ENCODE data around the gene EHHADH. TPM values are rescaled to one million over a fixed set of nuclear protein-coding genes. Genes with fewer than 3 reads are reported as not detected.

EHHADH gene
- polyA plus RNA-seq, 2 of the 4 experiments (the other 2 are of a cell fraction), result 5.4 to 7.7 TPM

DNA sequence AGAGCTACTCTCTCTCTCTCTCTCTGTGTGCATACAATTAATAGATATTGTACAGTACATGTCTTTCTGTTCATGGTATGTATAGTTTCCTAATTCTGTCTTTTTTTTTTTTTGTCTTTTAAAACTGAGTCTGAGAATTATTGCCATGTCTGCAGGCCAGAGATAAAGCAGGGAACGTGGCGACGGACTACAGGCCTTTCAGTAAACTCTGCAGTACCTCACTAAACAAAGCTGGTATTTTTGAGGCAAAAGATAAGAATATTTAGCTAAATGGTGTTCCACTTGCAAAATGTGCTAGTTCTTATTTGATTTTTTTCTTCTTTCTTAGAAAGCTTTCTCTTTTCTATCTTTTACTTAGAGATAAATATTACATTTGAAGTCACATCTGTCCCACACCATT, 44.0 kb upstream of the EHHADH start:
- FAIRE-seq (no peak), DNase-seq (ENCODE audit: low read depth in 1 of 2, low spot score in 1 of 2) (no peak), ATAC-seq (no peak)
- Histone ChIP-seq H3K9me3 (no peaks in the 10 kb centered on the region), H3K27ac (no peak overlapping the region), H3K4me1 (no peaks in the 10 kb centered on the region), H3K4me2 (no peak overlapping the region), H3K4me3 (no peak overlapping the region)
- TF ChIP-seq SMC3 (IDR thresholded peaks at IDR 0.05), result no peak
- TF ChIP-seq FOSB (CRISPR knock-in tag; IDR thresholded peaks at IDR 0.05), result no peak
- no peak for TF ChIP-seq HES2 (IDR thresholded peaks at IDR 0.05)
- TF ChIP-seq HOXB5 (CRISPR knock-in tag; IDR thresholded peaks at IDR 0.05), result no peak
- no peak for TF ChIP-seq JUNB (IDR thresholded peaks at IDR 0.05)
- TF ChIP-seq RARB (CRISPR knock-in tag; IDR thresholded peaks at IDR 0.05), result no peak
- no peak for TF ChIP-seq RFX5 (IDR thresholded peaks at IDR 0.05)
- TF ChIP-seq HEYL (CRISPR knock-in tag; IDR thresholded peaks at IDR 0.05), result no peak
- no peak for TF ChIP-seq EHF (CRISPR knock-in tag; IDR thresholded peaks at IDR 0.05)
- no peak for TF ChIP-seq ZNF302 (CRISPR knock-in tag; IDR thresholded peaks at IDR 0.05)
- TF ChIP-seq, protein P1, sequence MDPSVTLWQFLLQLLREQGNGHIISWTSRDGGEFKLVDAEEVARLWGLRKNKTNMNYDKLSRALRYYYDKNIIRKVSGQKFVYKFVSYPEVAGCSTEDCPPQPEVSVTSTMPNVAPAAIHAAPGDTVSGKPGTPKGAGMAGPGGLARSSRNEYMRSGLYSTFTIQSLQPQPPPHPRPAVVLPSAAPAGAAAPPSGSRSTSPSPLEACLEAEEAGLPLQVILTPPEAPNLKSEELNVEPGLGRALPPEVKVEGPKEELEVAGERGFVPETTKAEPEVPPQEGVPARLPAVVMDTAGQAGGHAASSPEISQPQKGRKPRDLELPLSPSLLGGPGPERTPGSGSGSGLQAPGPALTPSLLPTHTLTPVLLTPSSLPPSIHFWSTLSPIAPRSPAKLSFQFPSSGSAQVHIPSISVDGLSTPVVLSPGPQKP (IDR thresholded peaks at IDR 0.05; ENCODE audit: low read depth, low read length), result no peak
- TF ChIP-seq, protein P2, sequence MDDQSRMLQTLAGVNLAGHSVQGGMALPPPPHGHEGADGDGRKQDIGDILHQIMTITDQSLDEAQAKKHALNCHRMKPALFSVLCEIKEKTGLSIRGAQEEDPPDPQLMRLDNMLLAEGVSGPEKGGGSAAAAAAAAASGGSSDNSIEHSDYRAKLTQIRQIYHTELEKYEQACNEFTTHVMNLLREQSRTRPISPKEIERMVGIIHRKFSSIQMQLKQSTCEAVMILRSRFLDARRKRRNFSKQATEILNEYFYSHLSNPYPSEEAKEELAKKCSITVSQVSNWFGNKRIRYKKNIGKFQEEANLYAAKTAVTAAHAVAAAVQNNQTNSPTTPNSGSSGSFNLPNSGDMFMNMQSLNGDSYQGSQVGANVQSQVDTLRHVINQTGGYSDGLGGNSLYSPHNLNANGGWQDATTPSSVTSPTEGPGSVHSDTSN (IDR thresholded peaks at IDR 0.05), result no peak
- CTCF ChIA-PET, result interaction anchor here (0.7 kb wide), 1 partner anchor 160 kb away, joined by 3 read pairs; no protein-coding TSS in a partner anchor
- WGBS (ENCODE audit: missing lambda C conversion rate), result 97% methylated on average over 3 of the region's 3 CpGs
- POLR2A ChIA-PET, result no interaction called here

GRCh38 chr3:185292238-185292637, 38.4 kb upstream of the EHHADH start:
- ATAC-seq (no peak), FAIRE-seq (no peak)
- CTCF ChIA-PET, result no interaction called here

DNA sequence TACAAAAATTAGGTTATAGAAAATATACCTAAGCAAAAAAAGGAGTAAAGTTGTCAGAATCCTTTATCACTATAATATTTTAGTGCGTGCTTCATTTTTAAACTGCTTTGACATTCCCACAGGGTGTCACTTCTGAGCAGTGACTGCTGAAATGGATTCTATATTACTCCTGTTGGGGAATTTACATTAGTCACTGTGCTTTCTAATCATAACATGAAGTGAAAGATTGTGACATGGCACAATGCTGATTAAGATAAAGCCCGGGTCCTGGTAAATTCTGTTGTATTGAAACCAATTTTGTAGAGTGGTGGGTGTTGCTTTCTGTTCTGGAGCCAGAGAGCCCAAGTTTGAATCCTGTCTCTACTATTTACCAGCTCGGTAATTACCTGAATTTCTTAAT, 36.4 kb upstream of the EHHADH start:
- Histone ChIP-seq H3K9me3 (no peaks in the 10 kb centered on the region), H3K4me3 (no peak overlapping the region), H3K27ac (no peak overlapping the region), H3K4me2 (no peak overlapping the region), H3K4me1 (peaks cover 5% of the 10 kb centered on the region; the same call in 1 of the 3 replicates)
- no peak for DNase-seq (ENCODE audit: low read depth in 1 of 2, low spot score in 1 of 2)
- ChIA-PET POLR2A (no interaction called here), CTCF (interaction anchor here (1.4 kb wide), 1 partner anchor 18 kb away, joined by 4 read pairs; no protein-coding TSS in a partner anchor)
- FAIRE-seq, result no peak
- WGBS (ENCODE audit: missing lambda C conversion rate), result 59% methylated on average over 3 of the region's 3 CpGs
- ATAC-seq, result no peak
- TF ChIP-seq HDAC2 (IDR thresholded peaks at IDR 0.05) (no peak), ZFP36 (IDR thresholded peaks at IDR 0.05; ENCODE audit: borderline replicate concordance, partially characterized antibody) (no peak), ZC3H11A (IDR thresholded peaks at IDR 0.05) (no peak), REST (IDR thresholded peaks at IDR 0.05) (no peak), ATOH8 (CRISPR knock-in tag; IDR thresholded peaks at IDR 0.05; ENCODE audit: low read depth) (no peak)
- TF ChIP-seq, protein P3, sequence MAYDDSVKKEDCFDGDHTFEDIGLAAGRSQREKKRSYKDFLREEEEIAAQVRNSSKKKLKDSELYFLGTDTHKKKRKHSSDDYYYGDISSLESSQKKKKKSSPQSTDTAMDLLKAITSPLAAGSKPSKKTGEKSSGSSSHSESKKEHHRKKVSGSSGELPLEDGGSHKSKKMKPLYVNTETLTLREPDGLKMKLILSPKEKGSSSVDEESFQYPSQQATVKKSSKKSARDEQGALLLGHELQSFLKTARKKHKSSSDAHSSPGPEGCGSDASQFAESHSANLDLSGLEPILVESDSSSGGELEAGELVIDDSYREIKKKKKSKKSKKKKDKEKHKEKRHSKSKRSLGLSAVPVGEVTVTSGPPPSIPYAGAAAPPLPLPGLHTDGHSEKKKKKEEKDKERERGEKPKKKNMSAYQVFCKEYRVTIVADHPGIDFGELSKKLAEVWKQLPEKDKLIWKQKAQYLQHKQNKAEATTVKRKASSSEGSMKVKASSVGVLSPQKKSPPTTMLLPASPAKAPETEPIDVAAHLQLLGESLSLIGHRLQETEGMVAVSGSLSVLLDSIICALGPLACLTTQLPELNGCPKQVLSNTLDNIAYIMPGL (CRISPR knock-in tag; IDR thresholded peaks at IDR 0.05; ENCODE audit: borderline replicate concordance), result no peak

More at GRCh38 chr3:185292238-185292637, 38.4 kb upstream of the EHHADH start:
- peaks cover 5% of the 10 kb centered on the region; the same call in 1 of the 3 replicates for H3K4me1 ChIP-seq
- TF ChIP-seq ZFP36 (IDR thresholded peaks at IDR 0.05; ENCODE audit: borderline replicate concordance, partially characterized antibody), result no peak
- no peak for TF ChIP-seq RARB (CRISPR knock-in tag; IDR thresholded peaks at IDR 0.05)
- no peak for TF ChIP-seq ZSCAN20 (CRISPR knock-in tag; IDR thresholded peaks at IDR 0.05)
- no peak for TF ChIP-seq RCOR1 (IDR thresholded peaks at IDR 0.05; ENCODE audit: low read depth, low read length)
- no peak for TF ChIP-seq NFE2L2 (conservative IDR thresholded peaks at IDR 0.05; ENCODE audit: low read length)
- no peak for TF ChIP-seq ESRRA (IDR thresholded peaks at IDR 0.05; ENCODE audit: borderline replicate concordance, low read length)
- no peak for TF ChIP-seq ATOH8 (CRISPR knock-in tag; IDR thresholded peaks at IDR 0.05; ENCODE audit: low read depth)
- TF ChIP-seq, protein P4, sequence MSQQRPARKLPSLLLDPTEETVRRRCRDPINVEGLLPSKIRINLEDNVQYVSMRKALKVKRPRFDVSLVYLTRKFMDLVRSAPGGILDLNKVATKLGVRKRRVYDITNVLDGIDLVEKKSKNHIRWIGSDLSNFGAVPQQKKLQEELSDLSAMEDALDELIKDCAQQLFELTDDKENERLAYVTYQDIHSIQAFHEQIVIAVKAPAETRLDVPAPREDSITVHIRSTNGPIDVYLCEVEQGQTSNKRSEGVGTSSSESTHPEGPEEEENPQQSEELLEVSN (IDR thresholded peaks at IDR 0.05; ENCODE audit: borderline replicate concordance, low read depth), result no peak
- no peak for TF ChIP-seq POLR2A (IDR thresholded peaks at IDR 0.05; ENCODE audit: low read length)
- 94% methylated on average over 7 of the region's 7 CpGs for WGBS (ENCODE audit: missing lambda C conversion rate)
- no peaks in the 10 kb centered on the region for H3K9me3 ChIP-seq
- no peak overlapping the region for H3K4me2 ChIP-seq
- DNase-seq (ENCODE audit: low read depth in 1 of 2, low spot score in 1 of 2), result no peak
- POLR2A ChIA-PET, result no interaction called here
- no peak overlapping the region for H3K27ac ChIP-seq
- H3K4me3 ChIP-seq, result no peak overlapping the region
